ENCODE measurements around the gene GET4. TPM values are rescaled to one million over a fixed set of nuclear protein-coding genes. Genes with fewer than 3 reads are reported as not detected.

Gene GET4
- total RNA-seq, 1 experiment from 2014 or later: 96.7 TPM

DNA sequence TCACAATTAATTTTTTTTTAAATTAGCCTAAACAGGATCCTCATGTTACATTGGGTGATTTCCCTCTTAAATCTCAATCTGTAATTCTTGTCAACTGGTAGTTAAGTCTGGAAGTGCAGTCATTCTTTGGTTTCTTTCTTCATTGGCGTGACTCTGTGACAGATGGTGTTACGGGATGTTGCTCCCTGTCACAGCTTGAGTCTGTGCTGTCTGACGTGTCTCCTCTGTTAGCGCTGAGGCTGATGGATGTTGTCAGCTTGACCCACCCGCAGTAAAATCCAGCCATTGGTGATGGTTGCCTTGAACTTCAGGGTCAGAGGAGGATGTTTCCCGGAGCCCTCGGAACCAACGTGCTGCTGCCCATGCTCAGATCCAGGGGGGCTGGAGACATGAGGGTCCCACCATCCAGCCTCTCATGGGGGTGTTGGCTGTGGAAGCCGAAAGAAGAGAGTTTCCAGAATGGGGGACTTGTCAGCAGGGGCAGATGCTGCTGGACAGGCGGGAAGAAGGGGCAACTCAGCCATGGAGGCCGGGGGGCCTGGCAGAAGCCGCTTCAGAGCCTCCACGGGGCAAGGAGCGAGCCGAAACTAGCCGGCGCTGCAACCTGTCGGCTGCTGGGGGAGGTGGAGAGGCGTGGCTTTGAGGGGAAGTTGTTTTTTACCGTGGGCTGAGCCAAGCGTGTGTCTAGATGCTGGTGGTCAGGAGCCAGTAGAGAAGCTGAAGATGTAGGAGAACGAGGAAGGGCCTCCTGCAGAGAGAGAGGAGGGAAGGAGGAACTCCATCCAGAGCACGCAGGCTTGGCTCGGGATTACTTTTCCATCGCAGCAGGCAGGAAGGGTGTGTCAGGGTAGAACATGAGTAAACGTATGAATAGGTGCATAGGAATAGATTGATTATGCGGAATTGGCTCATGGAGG, 40.6 kb upstream of the GET4 start:
- DNase-seq (peak; percentile 73), ATAC-seq (peak; percentile 46)
- BruUV-seq (replicated peaks): no TSS peak
- Histone ChIP-seq H3K79me2 (ENCODE audit: low read length) (peaks cover 73% of the 10 kb centered on the region), H2AFZ (ENCODE audit: low read length) (no peak overlapping the region), H3K9ac (ENCODE audit: low read length) (peak overlapping the region; percentile 48), H3K9me2 (replicated peaks; ENCODE audit: low read length) (no peaks in the 10 kb centered on the region), H4K20me1 (ENCODE audit: low read length) (no peaks in the 10 kb centered on the region), H3K4me3 (ENCODE audit: low read length) (peak overlapping the region; percentile 10; the same call in 1 of the 2 replicates), H3K9me3 (ENCODE audit: low read length) (no peaks in the 10 kb centered on the region), H3K4me2 (ENCODE audit: low read length) (peak overlapping the region; percentile 50), H3K27ac (ENCODE audit: low read length) (peak overlapping the region; percentile 86), H3K36me3 (ENCODE audit: low read depth, low read length) (peaks cover 20% of the 10 kb centered on the region), H3K4me1 (ENCODE audit: insufficient read depth, low read length) (peaks cover 49% of the 10 kb centered on the region), H3K27me3 (ENCODE audit: low read length) (no peaks in the 10 kb centered on the region), H3F3A (ENCODE audit: low read length, unreplicated experiment) (no peaks in the 10 kb centered on the region)
- ChIA-PET CTCF (interaction anchor here (0.5 to 1.1 kb wide), 7 partner anchors 18 to 357 kb away, joined by 3 to 15 read pairs (median 6); no protein-coding TSS in a partner anchor), POLR2A (ENCODE audit: unreplicated experiment) (interaction anchor here (1.0 kb wide), 2 partner anchors 19 to 21 kb away, joined by 3 to 5 read pairs; no protein-coding TSS in a partner anchor)
- intact Hi-C loops (cut with micrococcal nuclease): loop anchor here (1.0 kb wide), 2 partner anchors 38 to 49 kb away; no protein-coding TSS in a partner anchor
- TF ChIP-seq EZH2 (IDR thresholded peaks at IDR 0.05; ENCODE audit: low read length, unreplicated experiment) (no peak), EZH2phosphoT487 (IDR thresholded peaks at IDR 0.05; ENCODE audit: borderline replicate concordance, low read length) (no peak)
- TF ChIP-seq, protein P1, sequence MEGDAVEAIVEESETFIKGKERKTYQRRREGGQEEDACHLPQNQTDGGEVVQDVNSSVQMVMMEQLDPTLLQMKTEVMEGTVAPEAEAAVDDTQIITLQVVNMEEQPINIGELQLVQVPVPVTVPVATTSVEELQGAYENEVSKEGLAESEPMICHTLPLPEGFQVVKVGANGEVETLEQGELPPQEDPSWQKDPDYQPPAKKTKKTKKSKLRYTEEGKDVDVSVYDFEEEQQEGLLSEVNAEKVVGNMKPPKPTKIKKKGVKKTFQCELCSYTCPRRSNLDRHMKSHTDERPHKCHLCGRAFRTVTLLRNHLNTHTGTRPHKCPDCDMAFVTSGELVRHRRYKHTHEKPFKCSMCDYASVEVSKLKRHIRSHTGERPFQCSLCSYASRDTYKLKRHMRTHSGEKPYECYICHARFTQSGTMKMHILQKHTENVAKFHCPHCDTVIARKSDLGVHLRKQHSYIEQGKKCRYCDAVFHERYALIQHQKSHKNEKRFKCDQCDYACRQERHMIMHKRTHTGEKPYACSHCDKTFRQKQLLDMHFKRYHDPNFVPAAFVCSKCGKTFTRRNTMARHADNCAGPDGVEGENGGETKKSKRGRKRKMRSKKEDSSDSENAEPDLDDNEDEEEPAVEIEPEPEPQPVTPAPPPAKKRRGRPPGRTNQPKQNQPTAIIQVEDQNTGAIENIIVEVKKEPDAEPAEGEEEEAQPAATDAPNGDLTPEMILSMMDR (conservative IDR thresholded peaks at IDR 0.05; ENCODE audit: low read depth, low read length): no peak

DNA sequence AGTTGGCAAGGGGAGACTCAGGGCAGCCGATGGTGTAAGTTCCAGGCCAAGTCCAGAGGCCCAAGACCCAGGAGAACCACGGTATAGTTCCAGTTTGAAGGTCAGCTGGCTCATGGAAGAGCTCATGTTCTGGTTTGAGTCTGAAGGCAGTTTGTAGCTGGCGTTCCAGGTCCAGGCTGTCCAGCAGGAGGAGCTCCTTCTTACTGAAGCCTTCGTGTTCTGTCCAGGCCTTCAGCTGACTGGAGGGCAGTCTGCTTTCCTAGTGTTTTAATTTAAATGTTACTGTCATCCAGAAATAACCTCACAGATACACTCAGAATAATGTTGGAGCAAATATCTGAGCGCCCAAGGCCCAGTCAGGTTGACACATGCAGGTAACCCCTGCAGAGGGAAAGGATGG, 39.9 kb upstream of the GET4 start:
- Histone ChIP-seq H3K27me3 (ENCODE audit: low read length) (no peaks in the 10 kb centered on the region), H3K4me1 (ENCODE audit: insufficient read depth, low read length) (peaks cover 42% of the 10 kb centered on the region), H4K20me1 (ENCODE audit: low read length) (no peaks in the 10 kb centered on the region), H3K79me2 (ENCODE audit: low read length) (peaks cover 68% of the 10 kb centered on the region), H3K9me3 (ENCODE audit: low read length) (no peaks in the 10 kb centered on the region), H3F3A (ENCODE audit: low read length, unreplicated experiment) (no peaks in the 10 kb centered on the region), H3K4me3 (ENCODE audit: low read length) (peak overlapping the region; percentile 10; the same call in 1 of the 2 replicates), H3K36me3 (ENCODE audit: low read depth, low read length) (peaks cover 20% of the 10 kb centered on the region), H3K27ac (ENCODE audit: low read length) (peak overlapping the region; percentile 86), H2AFZ (ENCODE audit: low read length) (no peak overlapping the region), H3K9ac (ENCODE audit: low read length) (peak overlapping the region; percentile 48), H3K9me2 (replicated peaks; ENCODE audit: low read length) (no peaks in the 10 kb centered on the region), H3K4me2 (ENCODE audit: low read length) (peak overlapping the region; percentile 50)
- POLR2A ChIA-PET (ENCODE audit: unreplicated experiment): interaction anchor here (0.6 to 1.0 kb wide), 3 partner anchors 20 to 23 kb away, joined by 3 to 5 read pairs (median 4); no protein-coding TSS in a partner anchor
- intact Hi-C loops (cut with micrococcal nuclease): loop anchor here (1.0 kb wide), 2 partner anchors 37 to 50 kb away; no protein-coding TSS in a partner anchor
- no TSS peak for BruUV-seq (replicated peaks)
- CTCF ChIA-PET: interaction anchor here (0.5 to 1.1 kb wide), 7 partner anchors 19 to 356 kb away, joined by 3 to 15 read pairs (median 6); no protein-coding TSS in a partner anchor
- TF ChIP-seq EZH2phosphoT487 (IDR thresholded peaks at IDR 0.05; ENCODE audit: borderline replicate concordance, low read length): no peak
- TF ChIP-seq, protein P1 (conservative IDR thresholded peaks at IDR 0.05; ENCODE audit: low read depth, low read length): peak; percentile 68
- peak; percentile 14 for ATAC-seq
- no peak for DNase-seq
